ENCODE results near the gene DNPH1. TPM values are rescaled to one million over a fixed set of nuclear protein-coding genes. Genes with fewer than 3 reads are reported as not detected.

Gene DNPH1
- total and polyA plus RNA-seq, 2 of the 8 experiments (the other 6 are each of a cell fraction or from before 2014, with no cell fraction given): 33.9 to 134 TPM

DNA sequence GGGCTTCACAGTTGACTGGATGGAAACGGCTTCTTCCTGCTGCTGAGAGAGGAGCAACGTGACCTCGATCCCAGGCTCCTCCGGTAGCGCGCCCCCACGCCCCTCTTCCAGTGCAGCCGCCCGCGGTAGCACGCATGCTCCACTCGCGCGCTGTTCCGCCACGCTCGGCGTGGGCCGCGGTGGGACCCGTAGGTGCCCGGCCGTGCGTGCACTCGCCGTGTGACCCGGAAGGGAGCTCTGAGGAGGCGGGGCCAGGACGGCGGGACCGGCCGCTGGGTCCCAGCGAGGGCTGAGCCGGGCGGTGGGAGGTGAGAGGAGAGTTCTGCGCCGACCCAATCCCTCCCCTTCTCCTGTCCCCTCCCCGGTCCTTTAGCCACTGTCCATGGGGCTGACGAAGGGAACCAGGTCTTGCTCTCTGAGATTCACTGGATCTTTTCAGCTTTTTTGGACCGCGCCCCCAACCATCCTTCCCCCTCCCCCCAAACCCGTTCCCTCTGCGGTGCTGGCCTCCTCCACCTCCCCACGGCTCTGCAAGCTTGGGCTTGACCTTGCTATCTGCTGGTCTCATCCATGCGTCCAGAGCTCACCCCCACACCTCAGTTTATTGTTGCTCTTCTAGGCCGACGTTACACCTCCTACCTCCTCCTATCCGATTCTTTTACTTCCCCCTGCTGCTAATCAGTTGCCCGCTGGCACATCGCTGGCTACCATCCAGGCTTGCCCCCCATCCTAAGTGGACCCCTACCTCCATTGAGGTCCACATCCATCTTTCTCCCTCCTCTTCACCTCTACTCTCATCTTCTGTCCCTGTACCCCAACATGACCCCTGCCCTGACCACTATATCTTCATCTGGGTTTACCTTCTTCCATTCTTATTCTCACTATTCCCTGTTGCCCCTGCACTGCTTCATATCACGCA, 47.1 kb downstream of the DNPH1 start, which contains the start of gene CUL9:
Gene CUL9 (plus strand): TSS at position 255 of the 919 bp plus-strand sequence. CDS start 2,115 bp downstream, outside the sequence.
- H2BK5ac ChIP-seq (ENCODE audit: low read depth, low read length): peak within 1 kb of the TSS; percentile 81; the same call in 1 of the 2 replicates
- H2BK120ac ChIP-seq (replicated peaks; ENCODE audit: low read depth, low read length): no peak within 1 kb of the TSS
- H4K8ac ChIP-seq (ENCODE audit: extremely low read depth, insufficient read depth, low read length): peak within 1 kb of the TSS; percentile 90
- no peak within 1 kb of the TSS for H2AK5ac ChIP-seq (ENCODE audit: low read depth, low read length)
- CTCF ChIA-PET (ENCODE audit: partially characterized antibody): interaction anchor here (1.2 to 1.5 kb wide), 2 partner anchors 12 to 152 kb away, joined by 3 to 6 read pairs; no protein-coding TSS in a partner anchor
- peak within 1 kb of the TSS; percentile 2 for H3K14ac ChIP-seq (ENCODE audit: insufficient read length)
- no peak within 1 kb of the TSS for H3K23ac ChIP-seq (ENCODE audit: insufficient read length)
- no peaks in the 10 kb centered on the region for H3K9me3 ChIP-seq (ENCODE audit: insufficient read depth in 2 of 2, low read depth in 1 of 2, low read length in 1 of 2)
- H4K5ac ChIP-seq (ENCODE audit: insufficient read length, low read depth, low read length): peak within 1 kb of the TSS; percentile 81
- DNase-seq (ENCODE audit: low read depth in 1 of 2, low spot score in 2 of 2): peak in 1 of 2 experiments; percentile 90
- peaks cover 9 to 17% (median 16%) of the 10 kb centered on the region in 4 experiments; a peak in 7 of 8 replicates for H3K36me3 ChIP-seq (ENCODE audit: control insufficient read depth in 2 of 4, insufficient read depth in 4 of 4, low read length in 3 of 4)
- no peak within 1 kb of the TSS for H3K56ac ChIP-seq (replicated peaks; ENCODE audit: insufficient read length, low read depth, low read length)
- no peak for FAIRE-seq
- peaks cover 0 to 5% of the 10 kb centered on the region in 2 experiments for H4K20me1 ChIP-seq (replicated peaks in 1 of 2; ENCODE audit: control insufficient read depth in 1 of 2, insufficient read depth in 2 of 2, low read length in 2 of 2)
- H3K4me3 ChIP-seq (ENCODE audit: extremely low read depth in 1 of 4, insufficient read depth in 2 of 4, low read depth in 3 of 4, low read length in 4 of 4): peak within 1 kb of the TSS; percentile 54 to 86 (median 80)
- no peaks in the 10 kb centered on the region for H3K27me3 ChIP-seq (replicated peaks in 1 of 4; ENCODE audit: control insufficient read depth in 3 of 4, extremely low read depth in 1 of 4, insufficient read depth in 3 of 4, low read length in 3 of 4)
- WGBS, 2 experiments (ENCODE audit: extremely low coverage in 1 of 2, insufficient coverage in 1 of 2, insufficient read length in 1 of 2, insufficient replicate concordance in 2 of 2, low coverage in 1 of 2, low lambda C conversion rate in 2 of 2, missing lambda C conversion rate in 1 of 2): 5% methylated on average over 45 of the region's 51 CpGs; no CpG with 5 or more reads in 1 of the 2 experiments
- POLR2A ChIA-PET (ENCODE audit: partially characterized antibody): interaction anchor here (0.7 to 4.0 kb wide), 16 partner anchors 9 to 123 kb away, joined by 3 to 30 read pairs (median 6); partner anchors contain the start of genes DNPH1, KLC4, MRPL2 and PTK7
- H2BK12ac ChIP-seq (ENCODE audit: low read depth, low read length): peak within 1 kb of the TSS; percentile 80; the same call in 1 of the 2 replicates
- H3K27ac ChIP-seq (ENCODE audit: low read depth, low read length): peak within 1 kb of the TSS; percentile 68
- H3K4me2 ChIP-seq (ENCODE audit: insufficient read depth in 1 of 2, low read depth in 2 of 2, low read length in 2 of 2): peak within 1 kb of the TSS; percentile 69 to 90
- peaks cover 0 to 3% (median 1%) of the 10 kb centered on the region in 4 experiments; a peak in 1 of 7 replicates for H3K4me1 ChIP-seq (replicated peaks in 1 of 4; ENCODE audit: control insufficient read depth in 3 of 4, insufficient read depth in 4 of 4, low read length in 3 of 4)
- peak within 1 kb of the TSS; percentile 34; the same call in 1 of the 2 replicates for H2AFZ ChIP-seq (ENCODE audit: low read length)
- peak within 1 kb of the TSS in 3 of 4 experiments; percentile 64 to 70 (median 65); a peak in 6 of 7 replicates for H3K9ac ChIP-seq (replicated peaks in 1 of 4; ENCODE audit: extremely low read depth in 1 of 4, low read depth in 3 of 4, low read length in 3 of 4)
- H2BK20ac ChIP-seq (ENCODE audit: low read length): no peak within 1 kb of the TSS
- H2BK15ac ChIP-seq (ENCODE audit: low read length): peak within 1 kb of the TSS; percentile 61; the same call in 1 of the 2 replicates
- no peaks in the 10 kb centered on the region for H3K79me1 ChIP-seq (ENCODE audit: low read depth, low read length)
- no peaks in the 10 kb centered on the region for H3K79me2 ChIP-seq (ENCODE audit: control insufficient read depth in 1 of 2, insufficient read depth in 2 of 2, low read length in 2 of 2)
- peaks cover 8% of the 10 kb centered on the region for H3K23me2 ChIP-seq (ENCODE audit: low read depth, low read length)
- peak within 1 kb of the TSS; percentile 54 for H4K91ac ChIP-seq (replicated peaks; ENCODE audit: insufficient read length, low read length)
- peak within 1 kb of the TSS; percentile 6 for H3K4ac ChIP-seq (replicated peaks; ENCODE audit: insufficient read length, low read depth, low read length)
- peak within 1 kb of the TSS; percentile 95 for H3K18ac ChIP-seq (ENCODE audit: extremely low read depth, low read length)
- 0 out of 3 replicates have a peak, but pooled peaks of 1 of the 2 experiments have one; percentile 16 for TF ChIP-seq EP300 (IDR thresholded peaks at IDR 0.05; ENCODE audit: borderline replicate concordance in 1 of 2, low read depth in 2 of 2, low read length in 2 of 2)
- peak; percentile 51; the same call in 1 of the 2 replicates for TF ChIP-seq EGR1 (IDR thresholded peaks at IDR 0.05; ENCODE audit: borderline replicate concordance, low read depth, low read length)
- peak; percentile 74 for TF ChIP-seq TAF7 (optimal IDR thresholded peaks at IDR 0.05; ENCODE audit: borderline replicate concordance, low read depth, low read length)
- TF ChIP-seq RXRA (IDR thresholded peaks at IDR 0.05; ENCODE audit: insufficient read depth, low read depth, low read length): no peak
- TF ChIP-seq, protein P1, sequence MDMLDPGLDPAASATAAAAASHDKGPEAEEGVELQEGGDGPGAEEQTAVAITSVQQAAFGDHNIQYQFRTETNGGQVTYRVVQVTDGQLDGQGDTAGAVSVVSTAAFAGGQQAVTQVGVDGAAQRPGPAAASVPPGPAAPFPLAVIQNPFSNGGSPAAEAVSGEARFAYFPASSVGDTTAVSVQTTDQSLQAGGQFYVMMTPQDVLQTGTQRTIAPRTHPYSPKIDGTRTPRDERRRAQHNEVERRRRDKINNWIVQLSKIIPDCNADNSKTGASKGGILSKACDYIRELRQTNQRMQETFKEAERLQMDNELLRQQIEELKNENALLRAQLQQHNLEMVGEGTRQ (IDR thresholded peaks at IDR 0.05; ENCODE audit: low read length): 0 out of 2 replicates have a peak, but pooled peaks have one; percentile 1
- TF ChIP-seq POLR2AphosphoS5 (IDR thresholded peaks at IDR 0.05; ENCODE audit: low read depth, low read length): peak; percentile 73
- no peak for TF ChIP-seq CEBPB (IDR thresholded peaks at IDR 0.05; ENCODE audit: low read depth, low read length)
- 0 out of 2 replicates have a peak, but pooled peaks have one; percentile 10 for TF ChIP-seq KDM1A (IDR thresholded peaks at IDR 0.05; ENCODE audit: borderline replicate concordance, low read length)
